Keratinocyte (primary cell): ENCODE data around the gene ZSCAN26. TPM values are rescaled to one million over a fixed set of nuclear protein-coding genes. Genes with fewer than 3 reads are reported as not detected.

Source experiments
- DNase-seq: peaks from one replicate; pipeline ENCODE4 v3.0.0-alpha.2; 2011; ENCODE audit warnings: low read depth, missing footprints, low spot score
- FAIRE-seq: peaks from 2 replicates; lab custom pipeline; 2011; peaks lifted over from hg19 to GRCh38; lab: Jason Lieb, UNC
- H2AFZ ChIP-seq: 2 replicates; pipeline ENCODE4 v1.6.0; 2012; ENCODE audit warnings: low read length, control low read depth, inconsistent platforms; ENCODE audit not compliant: control insufficient read depth
- H3K27ac ChIP-seq: 2 replicates; pipeline ENCODE4 v1.5.1; 2011; ENCODE audit warnings: low read length; ENCODE audit not compliant: control insufficient read depth, insufficient read depth
- H3K27me3 ChIP-seq: 3 replicates; pipeline ENCODE4 v1.6.0; 2011; ENCODE audit warnings: low read length; ENCODE audit not compliant: control insufficient read depth, insufficient read depth; ENCODE audit errors: extremely low read depth
- H3K36me3 ChIP-seq, 2 experiments: 2 replicates in 1 of 2; 3 replicates in 1 of 2; pipeline ENCODE4 v1.5.1; 2011; ENCODE audit warnings: low read length in 2 of 2, mild to moderate bottlenecking in 1 of 2; ENCODE audit not compliant: control insufficient read depth in 2 of 2, insufficient read depth in 2 of 2; ENCODE audit errors: extremely low read depth in 1 of 2
- H3K4me1 ChIP-seq: 3 replicates; pipeline ENCODE4 v1.5.1; 2011; ENCODE audit warnings: low read length; ENCODE audit not compliant: control insufficient read depth, insufficient read depth; ENCODE audit errors: extremely low read depth
- H3K4me2 ChIP-seq: 3 replicates; pipeline ENCODE4 v1.6.0; 2011; ENCODE audit warnings: low read depth, low read length; ENCODE audit not compliant: control insufficient read depth, insufficient read depth; ENCODE audit errors: extremely low read depth
- H3K4me3 ChIP-seq, 3 experiments: fragments of 200-600 bp in 1 of 3; sonication (generic) in 1 of 3; 2 replicates in 2 of 3; 3 replicates in 1 of 3; pipeline ENCODE4 v1.5.1; 2011 to 2016; ENCODE audit warnings: low read length in 3 of 3, mild to moderate bottlenecking in 3 of 3, control low read depth in 2 of 3, inconsistent platforms in 1 of 3, low read depth in 1 of 3, mixed read lengths in 1 of 3, mixed run types in 1 of 3, moderate library complexity in 1 of 3; ENCODE audit not compliant: control insufficient read depth in 2 of 3, insufficient read depth in 2 of 3; ENCODE audit errors: extremely low read depth in 1 of 3
- H3K79me2 ChIP-seq: 2 replicates; pipeline ENCODE4 v1.6.0; 2012; ENCODE audit warnings: low read length; ENCODE audit not compliant: control insufficient read depth, insufficient read depth
- H3K9ac ChIP-seq: 3 replicates; pipeline ENCODE4 v1.6.0; 2011; ENCODE audit warnings: low read length; ENCODE audit not compliant: control insufficient read depth, insufficient read depth; ENCODE audit errors: extremely low read depth
- H3K9me1 ChIP-seq: 3 replicates; pipeline ENCODE4 v1.6.0; 2011; ENCODE audit warnings: low read length; ENCODE audit not compliant: control insufficient read depth, insufficient read depth; ENCODE audit errors: extremely low read depth
- H3K9me3 ChIP-seq: 2 replicates; pipeline ENCODE4 v1.5.1; 2012; ENCODE audit warnings: low read depth, low read length; ENCODE audit not compliant: control insufficient read depth
- H4K20me1 ChIP-seq: 3 replicates; pipeline ENCODE4 v1.6.0; 2011; ENCODE audit warnings: low read length; ENCODE audit not compliant: control insufficient read depth, insufficient read depth; ENCODE audit errors: extremely low read depth
- CTCF ChIP-seq, 3 experiments: IDR thresholded peaks in 1 of 3; conservative IDR thresholded peaks in 1 of 3; optimal IDR thresholded peaks in 1 of 3; 2 replicates in 2 of 3; 3 replicates in 1 of 3; pipeline versions ENCODE3 to v1.5.1; 2011; ENCODE audit warnings: low read length in 3 of 3, mild to moderate bottlenecking in 3 of 3, moderate library complexity in 2 of 3, control low read depth in 1 of 3, inconsistent platforms in 1 of 3; ENCODE audit not compliant: insufficient read depth in 2 of 3; ENCODE audit errors: extremely low read depth in 1 of 3
- EZH2 ChIP-seq: IDR thresholded peaks from one replicate; pipeline ENCODE4 v1.6.1; 2012; ENCODE audit warnings: inconsistent platforms, mild to moderate bottlenecking, low read length, moderate library complexity
- dilution Hi-C: fragments of 300-500 bp; cut with MboI; formaldehyde crosslinking; loops from one replicate; pipeline ENCODE4 v1.7.0; 2020; ENCODE audit warnings: low sequenced_read_pairs; ENCODE audit not compliant: extremely low pct_ligation_motif_present
- polyA plus RNA-seq, 5 experiments: library from polyadenylated mRNA; depleted of rRNA in 3 of 5; stranded (reverse) in 3 of 5; stranded (forward) in 1 of 5; unstranded in 1 of 5; fragments of >200 nt; gene quantifications; 1 replicate in 1 of 5; 2 replicates in 3 of 5; 3 replicates in 1 of 5; pipeline versions ENCODE4 v1.2.1 to v1.2.3, GENCODE V29; 2011 to 2012; ENCODE audit warnings: missing spikeins in 2 of 5, low read depth in 1 of 5, low replicate concordance in 1 of 5

Gene ZSCAN26
- polyA plus RNA-seq, 1 donor (not counting 4 experiments of a cell fraction or from before 2014, with no cell fraction given) = 9.8 TPM

GRCh38 chr6:28218312-28219248 is 48.4 kb upstream of the ZSCAN26 start:
- FAIRE-seq (peak; percentile 26), DNase-seq (no peak)
- Histone ChIP-seq H3K36me3 (no peaks in the 10 kb centered on the region), H3K9ac (no peak overlapping the region), H4K20me1 (no peaks in the 10 kb centered on the region), H2AFZ (peak overlapping the region; percentile 69), H3K4me2 (peak overlapping the region; percentile 68), H3K4me3 (peak overlapping the region; percentile 49 to 62 (median 54)), H3K27me3 (no peaks in the 10 kb centered on the region), H3K79me2 (no peaks in the 10 kb centered on the region), H3K27ac (no peak overlapping the region), H3K9me3 (no peaks in the 10 kb centered on the region), H3K4me1 (peaks cover 9% of the 10 kb centered on the region), H3K9me1 (no peaks in the 10 kb centered on the region)
- dilution Hi-C loops = no loop called here
- TF ChIP-seq CTCF (optimal IDR thresholded peaks at IDR 0.05 in 1 of 3, IDR thresholded peaks at IDR 0.05 in 1 of 3, conservative IDR thresholded peaks at IDR 0.05 in 1 of 3; ENCODE audit: extremely low read depth in 1 of 3, insufficient read depth in 2 of 3, low read length in 3 of 3) (no peak), EZH2 (no peak)

- Histone ChIP-seq H3K36me3 (no peaks in the 10 kb centered on the region), H3K9me1 (no peaks in the 10 kb centered on the region), H4K20me1 (no peaks in the 10 kb centered on the region), H3K79me2 (no peaks in the 10 kb centered on the region), H3K4me2 (no peak overlapping the region), H2AFZ (no peak overlapping the region), H3K9me3 (no peaks in the 10 kb centered on the region), H3K9ac (no peak overlapping the region), H3K27ac (no peak overlapping the region), H3K4me1 (peaks cover 14% of the 10 kb centered on the region), H3K4me3 (no peak overlapping the region), H3K27me3 (no peaks in the 10 kb centered on the region)
- no peak for FAIRE-seq
- dilution Hi-C loops = no loop called here
- TF ChIP-seq CTCF (optimal IDR thresholded peaks at IDR 0.05 in 1 of 3, IDR thresholded peaks at IDR 0.05 in 1 of 3, conservative IDR thresholded peaks at IDR 0.05 in 1 of 3; ENCODE audit: extremely low read depth in 1 of 3, insufficient read depth in 2 of 3, low read length in 3 of 3) (no peak), EZH2 (no peak)
- DNase-seq = no peak
Measured at GRCh38 chr6:28220257-28221133, 46.4 kb upstream of the ZSCAN26 start.
